H9 (cell line): ENCODE data around the gene NEDD9. TPM values are rescaled to one million over a fixed set of nuclear protein-coding genes. Genes with fewer than 3 reads are reported as not detected.

ENCODE experiments used
- DNase-seq: peaks from one replicate; pipeline ENCODE4 v3.0.0-alpha.2; 2017
- H2AFZ ChIP-seq: one replicate; pipeline ENCODE4 v1.6.1; 2013; ENCODE audit warnings: mild to moderate bottlenecking, low read length, control low read depth, moderate library complexity
- H2AK5ac ChIP-seq: 2 replicates; pipeline ENCODE4 v1.6.1; 2013; ENCODE audit warnings: low read length, control low read depth, mixed read lengths; ENCODE audit not compliant: insufficient read length
- H2BK120ac ChIP-seq: one replicate; pipeline ENCODE4 v1.6.1; 2013; ENCODE audit warnings: low read depth, mild to moderate bottlenecking, low read length, control low read depth, inconsistent platforms; ENCODE audit not compliant: poor library complexity, severe bottlenecking
- H2BK12ac ChIP-seq: 2 replicates; pipeline ENCODE4 v1.6.1; 2013; ENCODE audit warnings: low read length, control low read depth, mixed read lengths, low read depth; ENCODE audit not compliant: insufficient read length
- H2BK15ac ChIP-seq: 2 replicates; pipeline ENCODE4 v1.6.1; 2013; ENCODE audit warnings: low read depth, low read length, control low read depth
- H2BK20ac ChIP-seq: one replicate; pipeline ENCODE4 v1.6.1; 2013; ENCODE audit warnings: low read depth, mild to moderate bottlenecking, low read length, control low read depth, inconsistent platforms; ENCODE audit not compliant: poor library complexity, severe bottlenecking
- H2BK5ac ChIP-seq: 2 replicates; pipeline ENCODE4 v1.6.1; 2013; ENCODE audit warnings: low read length, control low read depth, mixed read lengths; ENCODE audit not compliant: insufficient read length
- H3K14ac ChIP-seq: 2 replicates; pipeline ENCODE4 v1.6.1; 2013; ENCODE audit warnings: low read length, control low read depth; ENCODE audit not compliant: insufficient read depth
- H3K18ac ChIP-seq: 2 replicates; pipeline ENCODE4 v1.6.1; 2013; ENCODE audit warnings: low read depth, mild to moderate bottlenecking, mixed read lengths, low read length, control low read depth; ENCODE audit not compliant: insufficient read length
- H3K23ac ChIP-seq: 2 replicates; pipeline ENCODE4 v1.6.1; 2013; ENCODE audit warnings: low read length, control low read depth, mixed read lengths, low read depth; ENCODE audit not compliant: insufficient read length
- H3K23me2 ChIP-seq: 2 replicates; pipeline ENCODE4 v1.6.1; 2013; ENCODE audit warnings: low read depth, mild to moderate bottlenecking, mixed read lengths, low read length, control low read depth; ENCODE audit not compliant: insufficient read length, poor library complexity, severe bottlenecking
- H3K27ac ChIP-seq: 2 replicates; pipeline ENCODE4 v1.5.1; 2013; ENCODE audit warnings: low read length, control low read depth, mixed read lengths, low read depth; ENCODE audit not compliant: insufficient read length
- H3K27me3 ChIP-seq: 2 replicates; pipeline ENCODE4 v1.6.1; 2013; ENCODE audit warnings: low read length, control low read depth, inconsistent platforms; ENCODE audit not compliant: insufficient read depth
- H3K4ac ChIP-seq: 2 replicates; pipeline ENCODE4 v1.6.1; 2013; ENCODE audit warnings: low read depth, mild to moderate bottlenecking, control low read depth, inconsistent platforms, low read length, moderate library complexity
- H3K4me1 ChIP-seq: 2 replicates; pipeline ENCODE4 v1.6.1; 2013; ENCODE audit warnings: low read length, control low read depth, inconsistent platforms; ENCODE audit not compliant: insufficient read depth
- H3K4me2 ChIP-seq: 2 replicates; pipeline ENCODE4 v1.6.1; 2013; ENCODE audit warnings: low read length, control low read depth, mixed read lengths; ENCODE audit not compliant: insufficient read length, insufficient read depth
- H3K56ac ChIP-seq: 2 replicates; pipeline ENCODE4 v1.6.1; 2013; ENCODE audit warnings: low read depth, mild to moderate bottlenecking, mixed read lengths, low read length, control low read depth; ENCODE audit not compliant: insufficient read length
- H3K79me1 ChIP-seq: 2 replicates; pipeline ENCODE4 v1.6.1; 2013; ENCODE audit warnings: low read depth, mild to moderate bottlenecking, moderate library complexity, low read length, control low read depth, inconsistent platforms; ENCODE audit not compliant: insufficient read depth, poor library complexity, severe bottlenecking
- H3K79me2 ChIP-seq: 2 replicates; pipeline ENCODE4 v1.6.1; 2013; ENCODE audit warnings: low read length, control low read depth, inconsistent platforms; ENCODE audit not compliant: insufficient read depth
- H3K9ac ChIP-seq: 2 replicates; pipeline ENCODE4 v1.6.1; 2013; ENCODE audit warnings: low read length, control low read depth, mixed read lengths; ENCODE audit not compliant: insufficient read length; ENCODE audit errors: extremely low read depth
- H3K9me3 ChIP-seq: one replicate; pipeline ENCODE4 v1.6.1; 2013; ENCODE audit warnings: low read depth, low read length, inconsistent platforms; ENCODE audit not compliant: control insufficient read depth
- H3T11ph ChIP-seq: one replicate; pipeline ENCODE4 v1.6.1; 2013; ENCODE audit warnings: mild to moderate bottlenecking, low read length, control low read depth, inconsistent platforms
- H4K20me1 ChIP-seq: one replicate; pipeline ENCODE4 v1.6.1; 2013; ENCODE audit not compliant: control insufficient read depth, insufficient read length, insufficient read depth
- H4K5ac ChIP-seq: 2 replicates; pipeline ENCODE4 v1.6.1; 2013; ENCODE audit warnings: low read depth, mild to moderate bottlenecking, mixed read lengths, low read length, control low read depth; ENCODE audit not compliant: insufficient read length
- H4K8ac ChIP-seq: replicated peaks from 2 replicates; pipeline ENCODE4 v1.6.1; 2013; ENCODE audit warnings: low read length, control low read depth, mixed read lengths, low read depth; ENCODE audit not compliant: insufficient read length
- H4K91ac ChIP-seq: 2 replicates; pipeline ENCODE4 v1.6.1; 2013; ENCODE audit warnings: low read depth, mild to moderate bottlenecking, moderate library complexity, mixed read lengths, low read length, control low read depth; ENCODE audit not compliant: insufficient read length
- H3K27ac Mint-ChIP-seq, 3 experiments: 2 replicates in 2 of 3; 3 replicates in 1 of 3; pipeline ENCODE4 v1.8.0; 2020 to 2021; ENCODE audit warnings: mixed read lengths in 3 of 3, mild to moderate bottlenecking in 1 of 3, moderate library complexity in 1 of 3
- H3K27me3 Mint-ChIP-seq: 2 replicates; pipeline ENCODE4 v1.8.0; 2021; ENCODE audit warnings: low read depth, mild to moderate bottlenecking, moderate library complexity, mixed read lengths
- H3K36me3 Mint-ChIP-seq, 3 experiments: 2 replicates in 2 of 3; 3 replicates in 1 of 3; pipeline ENCODE4 v1.8.0; 2020 to 2021; ENCODE audit warnings: low read depth in 3 of 3, mixed read lengths in 3 of 3; ENCODE audit not compliant: insufficient read depth in 1 of 3
- H3K4me1 Mint-ChIP-seq, 2 experiments: 2 replicates each; pipeline ENCODE4 v1.8.0; 2020; ENCODE audit warnings: mixed read lengths in 2 of 2
- H3K4me3 Mint-ChIP-seq, 2 experiments: 2 replicates in 1 of 2; 3 replicates in 1 of 2; pipeline ENCODE4 v1.8.0; 2020 to 2021; ENCODE audit warnings: mild to moderate bottlenecking in 2 of 2, mixed read lengths in 2 of 2, moderate library complexity in 1 of 2
- H3K9me3 Mint-ChIP-seq, 2 experiments: 2 replicates in 1 of 2; 3 replicates in 1 of 2; pipeline ENCODE4 v1.8.0; 2020; ENCODE audit warnings: mild to moderate bottlenecking in 2 of 2, mixed read lengths in 2 of 2, moderate library complexity in 1 of 2
- CTCF ChIP-seq: fragments of 200-600 bp; sonication (generic); conservative IDR thresholded peaks from 3 replicates; pipeline ENCODE4 v1.8.0; 2021; ENCODE audit warnings: antibody characterized with exemption, mild to moderate bottlenecking
- WGBS: extraction: QIAGEN DNeasy Blood & Tissue Kit; methylation state at CpG from one replicate; pipeline ENCODE4 v1.1.7; 2013; ENCODE audit warnings: missing lambda C conversion rate, low lambda C conversion rate, mixed read lengths; ENCODE audit not compliant: insufficient read length; ENCODE audit errors: extremely low coverage; 5-methylcytosine and 5-hydroxymethylcytosine counted together
- total RNA-seq: library from RNA; stranded (reverse); gene quantifications from 2 replicates; pipeline ENCODE4 v1.2.1, GENCODE V29; 2021

NEDD9 gene
- total RNA-seq, 1 experiment from 2014 or later = 5.5 TPM

GRCh38 chr6:11198663-11199603, 33.5 kb downstream of the NEDD9 start:
- Histone ChIP-seq H2BK5ac (no peak overlapping the region), H3K56ac (no peak overlapping the region), H2BK15ac (no peak overlapping the region), H2BK120ac (no peak overlapping the region), H3K27me3 (no peaks in the 10 kb centered on the region), H2BK20ac (no peak overlapping the region), H2BK12ac (no peak overlapping the region), H3K9me3 (no peaks in the 10 kb centered on the region), H3T11ph (no peak overlapping the region), H3K23ac (no peak overlapping the region), H2AFZ (no peak overlapping the region), H3K27ac (no peak overlapping the region), H3K18ac (no peak overlapping the region), H4K20me1 (no peaks in the 10 kb centered on the region), H3K4me1 (peaks cover 21% of the 10 kb centered on the region), H4K91ac (no peak overlapping the region), H3K14ac (no peak overlapping the region), H3K9ac (no peak overlapping the region), H3K4ac (no peak overlapping the region), H3K4me2 (no peak overlapping the region), H3K79me2 (no peaks in the 10 kb centered on the region), H4K5ac (no peak overlapping the region), H4K8ac (no peak overlapping the region), H3K79me1 (no peaks in the 10 kb centered on the region), H3K23me2 (no peaks in the 10 kb centered on the region), H2AK5ac (no peak overlapping the region)
- H3K4me3 Mint-ChIP-seq = no peak overlapping the region
- no peaks in the 10 kb centered on the region; the same call in 1 of the 2 replicates for H3K27me3 Mint-ChIP-seq
- peaks cover 0 to 6% (median 0%) of the 10 kb centered on the region in 3 experiments; a peak in 3 of 7 replicates for H3K36me3 Mint-ChIP-seq
- no peaks in the 10 kb centered on the region for H3K9me3 Mint-ChIP-seq
- no peak for TF ChIP-seq CTCF
- DNase-seq = no peak
- H3K4me1 Mint-ChIP-seq = peaks cover 64 to 65% of the 10 kb centered on the region in 2 experiments
- WGBS = no CpG with 5 or more reads among the region's 5 CpGs
- no peak overlapping the region; a peak in 1 of 7 replicates for H3K27ac Mint-ChIP-seq
